Hepatocyte (in vitro differentiated cells): ENCODE data around the gene HTR1D. TPM values are rescaled to one million over a fixed set of nuclear protein-coding genes. Genes with fewer than 3 reads are reported as not detected.
"Not testable (repeated sequence)": the region's sequence is repeated elsewhere in the genome, so short reads cannot be mapped to it uniquely, and the experiment has no call there.

ENCODE experiments used
- DNase-seq: peaks from one replicate; pipeline ENCODE4 v3.0.0-alpha.2; 2016; ENCODE audit warnings: low spot score
- H2AFZ ChIP-seq: fragments of 200-600 bp; sonication (generic); 2 replicates; pipeline ENCODE4 v1.6.0; 2016; ENCODE audit warnings: antibody characterized with exemption, mild to moderate bottlenecking
- H3K27ac ChIP-seq: fragments of 200-600 bp; sonication (generic); 2 replicates; pipeline ENCODE4 v1.5.1; 2016; ENCODE audit warnings: mild to moderate bottlenecking
- H3K27me3 ChIP-seq: fragments of 200-600 bp; sonication (generic); 2 replicates; pipeline ENCODE4 v1.6.1; 2016
- H3K36me3 ChIP-seq: fragments of 200-600 bp; sonication (generic); replicated peaks from 2 replicates; pipeline ENCODE4 v1.5.1; 2016; ENCODE audit warnings: low read depth; ENCODE audit not compliant: insufficient read depth
- H3K4me1 ChIP-seq: fragments of 200-600 bp; sonication (generic); 2 replicates; pipeline ENCODE4 v1.5.1; 2016; ENCODE audit warnings: mild to moderate bottlenecking, moderate library complexity; ENCODE audit not compliant: insufficient read depth
- H3K4me2 ChIP-seq: fragments of 200-600 bp; sonication (generic); 2 replicates; pipeline ENCODE4 v1.6.0; 2016
- H3K4me3 ChIP-seq: fragments of 200-600 bp; sonication (generic); 2 replicates; pipeline ENCODE4 v1.5.1; 2016; ENCODE audit warnings: mild to moderate bottlenecking
- H3K79me2 ChIP-seq: fragments of 200-600 bp; sonication (generic); 2 replicates; pipeline ENCODE4 v1.6.0; 2017; ENCODE audit warnings: mild to moderate bottlenecking
- H3K9me2 ChIP-seq: fragments of 200-600 bp; sonication (generic); replicated peaks from 2 replicates; pipeline ENCODE4 v1.6.0; 2017; ENCODE audit warnings: mild to moderate bottlenecking; ENCODE audit not compliant: insufficient read depth
- H3K9me3 ChIP-seq: fragments of 200-600 bp; sonication (generic); 2 replicates; pipeline ENCODE4 v1.5.1; 2016; ENCODE audit warnings: low read depth, mild to moderate bottlenecking
- H4K20me1 ChIP-seq: fragments of 200-600 bp; sonication (generic); 2 replicates; pipeline ENCODE4 v1.6.0; 2016; ENCODE audit warnings: mild to moderate bottlenecking; ENCODE audit not compliant: insufficient read depth, poor library complexity, severe bottlenecking
- EZH2 ChIP-seq: fragments of 200-600 bp; sonication (generic); IDR thresholded peaks from 2 replicates; pipeline ENCODE4 v1.6.1; 2016; ENCODE audit warnings: antibody characterized with exemption, mild to moderate bottlenecking, borderline replicate concordance
- EZH2phosphoT487 ChIP-seq: fragments of 200-600 bp; sonication (generic); IDR thresholded peaks from one replicate; pipeline ENCODE4 v1.6.1; 2018; ENCODE audit warnings: antibody characterized with exemption, mild to moderate bottlenecking, low read depth, moderate library complexity; ENCODE audit not compliant: unreplicated experiment, severe bottlenecking
- WGBS: methylation state at CpG from one replicate; pipeline ENCODE4 v1.1.6; 2016; ENCODE audit warnings: low lambda C conversion rate; ENCODE audit errors: missing lambda C conversion rate; 5-methylcytosine and 5-hydroxymethylcytosine counted together
- polyA plus RNA-seq: library from polyadenylated mRNA; unstranded; fragments of >200 nt; fragmentation: Nextera tagmentation; extraction: Ambion mirVana; gene quantifications from 2 replicates; pipeline ENCODE4 v1.2.1, GENCODE V29; 2016
- total RNA-seq: library from RNA; depleted of rRNA; stranded (reverse); fragments of >200 nt; gene quantifications from 2 replicates; pipeline ENCODE4 v1.2.3, GENCODE V29; 2014
- TF ChIP-seq, protein P1 (sequence below): fragments of 200-600 bp; sonication (generic); IDR thresholded peaks from 2 replicates; pipeline ENCODE4 v1.5.1; 2016; ENCODE audit warnings: antibody characterized with exemption, mild to moderate bottlenecking; ENCODE audit not compliant: poor library complexity

The HTR1D gene
- total and polyA plus RNA-seq, 2 experiments from 2014 or later = 0.07 to 0.19 TPM

DNA sequence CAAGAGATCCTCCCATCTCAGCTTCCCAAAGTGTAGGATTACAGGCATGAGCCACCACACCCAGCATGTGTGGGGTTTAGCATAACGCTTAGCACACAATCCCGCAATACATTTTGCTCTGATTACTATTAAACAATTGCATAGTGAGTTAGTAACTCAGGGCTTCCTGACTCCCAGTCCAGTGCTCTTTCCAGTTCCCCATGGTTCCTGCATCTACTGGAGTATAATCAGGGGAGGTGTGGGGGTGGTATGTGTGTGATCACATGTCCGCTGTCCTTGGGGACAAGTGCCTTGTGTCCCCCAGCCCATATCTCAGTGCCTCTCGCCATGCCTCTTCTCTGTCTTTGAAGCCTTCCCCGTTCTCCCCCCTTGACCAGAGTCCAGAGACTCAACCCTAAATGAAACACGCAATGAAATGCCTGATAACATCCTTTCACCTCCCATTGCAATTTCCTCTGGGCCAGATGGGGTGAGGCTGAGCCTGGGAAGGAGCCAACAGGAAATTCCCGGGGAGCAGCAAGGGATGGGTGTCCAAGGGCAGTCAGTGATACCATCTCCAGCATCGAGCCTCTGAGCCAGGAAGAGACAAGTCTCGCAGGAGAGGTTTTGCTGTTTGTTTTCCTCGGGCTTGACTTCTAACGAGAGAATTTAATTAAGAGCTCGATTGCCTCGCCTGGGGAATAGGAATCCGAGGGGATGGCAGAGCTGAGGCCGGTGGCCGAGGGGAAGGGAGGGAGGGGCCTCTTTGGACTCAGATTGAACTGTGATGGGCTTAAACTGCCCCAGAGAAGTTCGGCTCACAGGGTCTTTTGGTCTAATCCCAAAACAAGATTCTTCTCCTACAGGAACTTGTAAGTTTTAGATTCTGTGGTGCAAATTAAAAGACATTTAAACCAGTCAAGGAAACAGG is 7.7 kb upstream of the HTR1D start:
- Histone ChIP-seq H3K4me3 (no peak overlapping the region), H2AFZ (no peak overlapping the region), H3K27me3 (peaks cover 6% of the 10 kb centered on the region), H3K9me3 (no peaks in the 10 kb centered on the region), H3K36me3 (no peaks in the 10 kb centered on the region), H4K20me1 (no peaks in the 10 kb centered on the region), H3K4me1 (no peaks in the 10 kb centered on the region), H3K9me2 (no peaks in the 10 kb centered on the region), H3K79me2 (no peaks in the 10 kb centered on the region), H3K27ac (no peak overlapping the region), H3K4me2 (no peak overlapping the region)
- 66% methylated on average over 17 of the region's 17 CpGs for WGBS
- TF ChIP-seq EZH2phosphoT487 = no peak
- TF ChIP-seq, protein P1, sequence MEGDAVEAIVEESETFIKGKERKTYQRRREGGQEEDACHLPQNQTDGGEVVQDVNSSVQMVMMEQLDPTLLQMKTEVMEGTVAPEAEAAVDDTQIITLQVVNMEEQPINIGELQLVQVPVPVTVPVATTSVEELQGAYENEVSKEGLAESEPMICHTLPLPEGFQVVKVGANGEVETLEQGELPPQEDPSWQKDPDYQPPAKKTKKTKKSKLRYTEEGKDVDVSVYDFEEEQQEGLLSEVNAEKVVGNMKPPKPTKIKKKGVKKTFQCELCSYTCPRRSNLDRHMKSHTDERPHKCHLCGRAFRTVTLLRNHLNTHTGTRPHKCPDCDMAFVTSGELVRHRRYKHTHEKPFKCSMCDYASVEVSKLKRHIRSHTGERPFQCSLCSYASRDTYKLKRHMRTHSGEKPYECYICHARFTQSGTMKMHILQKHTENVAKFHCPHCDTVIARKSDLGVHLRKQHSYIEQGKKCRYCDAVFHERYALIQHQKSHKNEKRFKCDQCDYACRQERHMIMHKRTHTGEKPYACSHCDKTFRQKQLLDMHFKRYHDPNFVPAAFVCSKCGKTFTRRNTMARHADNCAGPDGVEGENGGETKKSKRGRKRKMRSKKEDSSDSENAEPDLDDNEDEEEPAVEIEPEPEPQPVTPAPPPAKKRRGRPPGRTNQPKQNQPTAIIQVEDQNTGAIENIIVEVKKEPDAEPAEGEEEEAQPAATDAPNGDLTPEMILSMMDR = no peak
- no peak for TF ChIP-seq EZH2
- no peak for DNase-seq

DNA sequence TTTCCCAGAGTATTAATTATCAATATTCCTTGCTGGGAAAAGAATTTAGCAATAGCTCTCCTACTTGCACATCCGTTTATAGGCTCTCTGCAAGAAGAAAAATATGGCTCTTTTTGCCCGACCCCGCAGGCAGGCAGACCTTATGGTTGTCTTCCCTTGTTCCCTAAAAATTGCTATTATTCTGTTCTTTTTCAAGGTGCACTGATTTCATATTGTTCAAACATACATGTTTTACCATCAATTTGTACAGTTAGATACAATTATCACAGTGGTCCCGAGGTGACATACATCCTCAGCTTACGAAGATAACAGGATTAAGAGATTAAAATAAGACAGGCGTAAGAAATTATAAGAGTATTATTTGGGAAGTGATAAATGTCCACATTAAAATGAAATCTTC is 6.7 kb upstream of the HTR1D start:
- not testable (repeated sequence) for H3K27ac ChIP-seq, H3K79me2 ChIP-seq
- WGBS = 95% methylated on average over 6 of the region's 6 CpGs

DNA sequence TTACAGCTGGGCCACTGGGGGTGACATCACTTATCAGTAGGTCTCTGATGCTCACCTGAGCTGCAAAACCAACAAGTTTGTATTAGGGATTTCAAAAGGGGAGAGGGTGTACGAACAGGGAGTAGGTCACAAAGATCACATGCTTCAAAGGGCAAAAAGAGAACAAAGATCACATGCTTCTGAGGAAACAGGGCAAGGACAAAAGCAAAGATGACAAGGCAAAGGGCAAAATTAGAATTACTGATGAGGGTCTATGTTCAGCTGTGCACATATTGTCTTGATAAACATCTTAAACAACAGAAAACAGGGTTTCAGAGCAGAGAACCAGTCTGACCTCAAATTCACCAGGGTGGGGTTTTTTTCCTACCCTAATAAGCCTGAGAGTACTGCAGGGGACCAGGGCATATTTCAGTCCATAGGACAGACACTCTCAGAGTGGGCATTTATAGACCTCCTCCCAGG is 6.2 kb upstream of the HTR1D start:
- peaks cover 17% of the 10 kb centered on the region for H3K27me3 ChIP-seq
- H3K4me3 ChIP-seq, H2AFZ ChIP-seq, H3K36me3 ChIP-seq, H4K20me1 ChIP-seq, H3K27ac ChIP-seq, H3K9me3 ChIP-seq, H3K79me2 ChIP-seq, H3K9me2 ChIP-seq, DNase-seq, H3K4me2 ChIP-seq, H3K4me1 ChIP-seq: not testable (repeated sequence)
- WGBS = 53% methylated on average over 1 of the region's 1 CpG

More for the DNA sequence above, 6.7 kb upstream of the HTR1D start:
- not testable (repeated sequence) for H2AFZ ChIP-seq, DNase-seq, H3K4me2 ChIP-seq, H4K20me1 ChIP-seq, H3K9me2 ChIP-seq, H3K9me3 ChIP-seq, H3K4me1 ChIP-seq, H3K4me3 ChIP-seq, H3K36me3 ChIP-seq
- H3K27me3 ChIP-seq = peaks cover 13% of the 10 kb centered on the region

DNA sequence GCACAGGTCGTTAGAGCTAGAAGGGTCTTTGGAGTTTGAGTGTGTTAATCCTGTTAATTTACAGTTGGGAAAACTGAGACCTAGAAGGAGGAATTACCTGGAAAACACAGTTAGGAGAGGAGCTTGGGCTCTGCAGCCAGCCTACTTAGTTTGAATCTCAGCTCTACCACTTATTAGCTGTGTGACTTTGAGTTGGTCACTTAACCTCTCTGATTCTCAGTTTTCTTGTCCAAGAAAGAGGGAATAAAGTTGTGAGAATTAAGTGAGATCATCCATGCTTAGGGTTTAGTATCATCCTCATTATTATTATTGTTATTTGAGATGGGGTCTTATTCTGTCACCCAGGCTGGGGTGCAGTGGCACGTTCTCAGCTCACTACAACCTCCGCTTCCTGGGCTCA is 5.4 kb upstream of the HTR1D start:
- Histone ChIP-seq H2AFZ (no peak overlapping the region), H3K4me3 (no peak overlapping the region), H3K4me2 (no peak overlapping the region), H4K20me1 (no peaks in the 10 kb centered on the region), H3K79me2 (no peaks in the 10 kb centered on the region), H3K9me3 (no peaks in the 10 kb centered on the region), H3K4me1 (no peaks in the 10 kb centered on the region), H3K9me2 (no peaks in the 10 kb centered on the region), H3K27me3 (peaks cover 19% of the 10 kb centered on the region), H3K27ac (no peak overlapping the region), H3K36me3 (no peaks in the 10 kb centered on the region)
- WGBS = 91% methylated on average over 3 of the region's 3 CpGs
- DNase-seq = no peak
- TF ChIP-seq, protein P1 = no peak
- no peak for TF ChIP-seq EZH2
- TF ChIP-seq EZH2phosphoT487 = no peak
